Testis (tissue), 2 donors: ENCODE data around the gene ZNF283.

Source experiments
- CTCF ChIP-seq, 3 experiments: fragments of 450-650 bp in 2 of 3; fragments of 200-600 bp in 1 of 3; sonication (generic) in 1 of 3; IDR thresholded peaks; one replicate each; pipeline ENCODE4 v1.5.1; 2016 to 2019; ENCODE audit warnings: antibody characterized with exemption in 3 of 3, mild to moderate bottlenecking in 2 of 3, moderate library complexity in 1 of 3
- POLR2A ChIP-seq: fragments of 450-650 bp; IDR thresholded peaks from one replicate; pipeline ENCODE4 v1.6.1; 2017; ENCODE audit warnings: antibody characterized with exemption, mild to moderate bottlenecking, moderate library complexity

GRCh38 chr19:43811837-43812236, 15.3 kb upstream of the ZNF283 start:
- no peak for TF ChIP-seq CTCF (IDR thresholded peaks at IDR 0.05)
- no peak for TF ChIP-seq POLR2A
